ENCODE results near the gene SRRM4.

SRRM4 gene

DNA sequence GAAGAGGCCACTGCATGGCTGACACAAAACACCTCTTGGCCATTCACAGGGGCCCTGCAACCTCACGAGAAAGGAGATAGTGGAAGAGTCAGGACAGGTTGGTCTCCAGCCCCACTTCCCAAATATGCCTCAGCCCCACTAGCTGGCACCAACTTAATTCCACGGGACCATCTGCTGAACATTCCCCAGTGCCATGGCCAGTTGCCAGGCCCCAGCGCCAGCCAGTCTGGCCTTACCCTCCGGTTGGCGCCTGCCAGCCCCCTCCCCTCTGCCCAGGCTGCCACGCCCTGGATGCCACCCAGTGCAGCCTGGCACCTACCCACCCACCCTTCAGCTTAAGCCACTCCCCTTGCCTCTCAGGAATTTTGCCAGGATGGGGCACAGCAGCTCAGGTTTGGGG, 176.2 kb downstream of the SRRM4 start:
- H3K4me3 ChIP-seq (ENCODE audit: low read depth in 1 of 2, low read length in 2 of 2), result no peak overlapping the region

DNA sequence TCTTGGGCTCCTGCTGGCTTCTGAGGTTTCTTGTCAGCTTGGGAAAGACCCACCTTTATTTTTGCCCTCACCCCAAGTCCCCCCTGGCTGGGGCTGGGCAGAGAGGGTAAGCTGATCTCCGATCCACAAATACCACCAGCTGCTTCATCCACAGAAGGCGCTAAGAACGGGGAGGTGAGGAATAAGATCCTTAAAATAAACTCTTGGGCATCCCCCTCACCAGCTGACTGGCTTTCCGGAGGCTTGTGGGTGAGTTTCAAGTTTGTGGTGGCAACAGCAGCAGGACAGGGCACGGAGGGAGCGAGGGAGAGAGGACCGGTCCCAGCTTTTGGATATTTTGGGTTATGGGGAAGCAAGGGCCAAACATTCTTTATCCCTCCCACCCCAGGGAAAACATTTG, 176.6 kb downstream of the SRRM4 start:
- no peaks in the 10 kb centered on the region for H3K4me1 ChIP-seq (ENCODE audit: control insufficient read depth in 1 of 2, insufficient read depth in 2 of 2, low read length in 2 of 2)
- H3K27ac ChIP-seq (ENCODE audit: low read depth, low read length), result no peak overlapping the region
- H3K9me3 ChIP-seq (ENCODE audit: control insufficient read depth in 1 of 2, low read length in 2 of 2), result no peaks in the 10 kb centered on the region
- no peaks in the 10 kb centered on the region for H3K27me3 ChIP-seq (ENCODE audit: control insufficient read depth in 1 of 2, insufficient read depth in 2 of 2, low read length in 2 of 2)
- H3K9ac ChIP-seq (ENCODE audit: low read depth in 1 of 2, low read length in 2 of 2), result no peak overlapping the region
- no peak overlapping the region for H3K4me3 ChIP-seq (ENCODE audit: low read depth in 1 of 2, low read length in 2 of 2)
- no peaks in the 10 kb centered on the region for H3K36me3 ChIP-seq (ENCODE audit: control insufficient read depth in 1 of 2, insufficient read depth in 2 of 2, low read length in 2 of 2)

More for the DNA sequence above, 176.2 kb downstream of the SRRM4 start:
- Histone ChIP-seq H3K27me3 (ENCODE audit: control insufficient read depth in 1 of 2, insufficient read depth in 2 of 2, low read length in 2 of 2) (no peaks in the 10 kb centered on the region), H3K9me3 (ENCODE audit: control insufficient read depth in 1 of 2, low read length in 2 of 2) (no peaks in the 10 kb centered on the region), H3K9ac (ENCODE audit: low read depth in 1 of 2, low read length in 2 of 2) (no peak overlapping the region), H3K27ac (ENCODE audit: low read depth, low read length) (no peak overlapping the region), H3K4me1 (ENCODE audit: control insufficient read depth in 1 of 2, insufficient read depth in 2 of 2, low read length in 2 of 2) (no peaks in the 10 kb centered on the region), H3K36me3 (ENCODE audit: control insufficient read depth in 1 of 2, insufficient read depth in 2 of 2, low read length in 2 of 2) (no peaks in the 10 kb centered on the region)

DNA sequence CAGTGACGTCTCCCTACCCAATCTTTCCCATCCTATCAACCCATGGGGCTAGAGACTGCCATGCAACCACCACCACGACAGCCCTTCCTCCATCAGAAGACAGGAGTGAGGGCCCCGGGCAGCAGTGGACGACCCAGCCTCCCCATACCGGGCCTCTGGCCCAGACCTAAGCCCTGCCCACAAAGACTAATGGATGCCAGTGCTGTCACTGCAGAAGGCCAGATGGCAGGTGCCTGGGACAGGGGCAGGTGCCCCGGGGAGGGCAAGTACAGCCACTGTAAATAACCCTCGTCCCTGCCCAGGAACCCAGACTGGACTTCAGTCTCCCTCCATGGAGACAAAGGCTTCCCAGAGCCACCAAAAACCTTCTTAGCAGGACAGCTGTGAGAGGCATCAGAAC, 177.1 kb downstream of the SRRM4 start:
- H3K9me3 ChIP-seq (ENCODE audit: control insufficient read depth in 1 of 2, low read length in 2 of 2), result no peaks in the 10 kb centered on the region
- H3K4me1 ChIP-seq (ENCODE audit: control insufficient read depth in 1 of 2, insufficient read depth in 2 of 2, low read length in 2 of 2), result no peaks in the 10 kb centered on the region
- no peaks in the 10 kb centered on the region for H3K27me3 ChIP-seq (ENCODE audit: control insufficient read depth in 1 of 2, insufficient read depth in 2 of 2, low read length in 2 of 2)
- H3K9ac ChIP-seq (ENCODE audit: low read depth in 1 of 2, low read length in 2 of 2), result no peak overlapping the region
- H3K4me3 ChIP-seq (ENCODE audit: low read depth in 1 of 2, low read length in 2 of 2), result no peak overlapping the region
- H3K36me3 ChIP-seq (ENCODE audit: control insufficient read depth in 1 of 2, insufficient read depth in 2 of 2, low read length in 2 of 2), result no peaks in the 10 kb centered on the region
- H3K27ac ChIP-seq (ENCODE audit: low read depth, low read length), result no peak overlapping the region

DNA sequence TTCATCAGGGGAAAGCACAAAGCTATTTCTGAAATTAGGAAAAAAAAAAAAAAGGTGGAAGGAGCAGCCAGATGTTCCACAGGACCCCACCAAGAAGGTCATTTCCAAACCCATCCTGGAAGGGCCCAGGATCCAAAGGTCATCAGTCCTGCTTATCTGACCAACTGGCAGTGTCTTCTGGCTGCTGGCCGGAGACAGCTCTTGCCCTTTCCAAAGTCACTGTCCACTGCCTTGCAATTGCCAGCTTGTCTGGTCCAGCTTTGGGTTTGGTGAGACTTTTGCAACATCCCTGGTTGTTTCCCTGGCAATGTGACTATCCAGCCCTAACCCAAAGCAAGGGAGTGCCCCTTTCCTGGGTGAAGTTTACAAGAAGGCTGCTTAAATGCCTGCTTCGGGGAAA, 178.5 kb downstream of the SRRM4 start:
- no peak overlapping the region for H3K27ac ChIP-seq (ENCODE audit: low read depth, low read length)

DNA sequence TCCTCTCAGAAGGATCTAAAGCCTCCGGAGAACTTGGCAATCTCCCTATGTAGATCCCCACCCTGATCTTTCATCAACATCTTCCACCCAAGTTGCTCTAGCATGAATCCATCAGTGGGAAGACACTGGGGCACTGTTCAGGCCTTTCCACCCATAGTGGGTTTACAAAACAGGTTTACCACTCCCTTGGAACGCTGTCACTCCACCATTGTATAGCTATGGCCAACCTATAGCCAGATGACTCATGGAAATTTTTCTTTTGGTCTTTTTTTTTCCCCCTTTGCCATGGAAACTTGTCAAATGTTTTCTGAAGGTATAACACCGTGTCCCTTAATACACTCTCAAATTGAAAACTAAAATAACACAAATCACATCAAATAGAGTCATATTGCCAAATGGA, 186.6 kb downstream of the SRRM4 start:
- H3K9me3 ChIP-seq (ENCODE audit: control insufficient read depth in 1 of 2, low read length in 2 of 2), result no peaks in the 10 kb centered on the region
- no peaks in the 10 kb centered on the region for H3K4me1 ChIP-seq (ENCODE audit: control insufficient read depth in 1 of 2, insufficient read depth in 2 of 2, low read length in 2 of 2)
- no peak overlapping the region for H3K4me3 ChIP-seq (ENCODE audit: low read depth in 1 of 2, low read length in 2 of 2)
- no peak overlapping the region for H3K27ac ChIP-seq (ENCODE audit: low read depth, low read length)
- H3K27me3 ChIP-seq (ENCODE audit: control insufficient read depth in 1 of 2, insufficient read depth in 2 of 2, low read length in 2 of 2), result no peaks in the 10 kb centered on the region
- H3K9ac ChIP-seq (ENCODE audit: low read depth in 1 of 2, low read length in 2 of 2), result no peak overlapping the region
- no peaks in the 10 kb centered on the region for H3K36me3 ChIP-seq (ENCODE audit: control insufficient read depth in 1 of 2, insufficient read depth in 2 of 2, low read length in 2 of 2)

More for the DNA sequence above, 178.5 kb downstream of the SRRM4 start:
- Histone ChIP-seq H3K27me3 (ENCODE audit: control insufficient read depth in 1 of 2, insufficient read depth in 2 of 2, low read length in 2 of 2) (no peaks in the 10 kb centered on the region), H3K9me3 (ENCODE audit: control insufficient read depth in 1 of 2, low read length in 2 of 2) (no peaks in the 10 kb centered on the region), H3K9ac (ENCODE audit: low read depth in 1 of 2, low read length in 2 of 2) (no peak overlapping the region), H3K4me1 (ENCODE audit: control insufficient read depth in 1 of 2, insufficient read depth in 2 of 2, low read length in 2 of 2) (no peaks in the 10 kb centered on the region), H3K36me3 (ENCODE audit: control insufficient read depth in 1 of 2, insufficient read depth in 2 of 2, low read length in 2 of 2) (no peaks in the 10 kb centered on the region), H3K4me3 (ENCODE audit: low read depth in 1 of 2, low read length in 2 of 2) (no peak overlapping the region)

DNA sequence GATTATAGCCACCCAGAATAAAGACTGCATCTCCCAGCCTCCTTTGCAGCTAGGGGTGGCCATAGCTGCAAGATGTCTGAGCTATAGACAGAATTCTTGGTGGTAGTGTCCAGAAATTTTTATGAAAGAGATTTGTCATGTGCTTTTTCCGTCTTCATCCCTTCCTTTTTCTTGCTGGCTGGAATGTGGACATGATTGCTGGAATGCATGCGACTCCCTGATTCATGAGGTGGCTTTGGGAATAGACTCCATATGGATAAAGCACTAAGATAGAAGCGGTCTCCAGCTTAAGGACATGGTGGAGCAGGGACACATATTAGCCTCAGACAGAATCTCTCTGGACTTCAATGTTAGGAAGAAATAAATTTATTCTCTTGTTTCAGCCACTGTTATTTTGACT, 187.4 kb downstream of the SRRM4 start:
- Histone ChIP-seq H3K9me3 (ENCODE audit: control insufficient read depth in 1 of 2, low read length in 2 of 2) (no peaks in the 10 kb centered on the region), H3K27me3 (ENCODE audit: control insufficient read depth in 1 of 2, insufficient read depth in 2 of 2, low read length in 2 of 2) (no peaks in the 10 kb centered on the region), H3K4me1 (ENCODE audit: control insufficient read depth in 1 of 2, insufficient read depth in 2 of 2, low read length in 2 of 2) (no peaks in the 10 kb centered on the region), H3K9ac (ENCODE audit: low read depth in 1 of 2, low read length in 2 of 2) (no peak overlapping the region), H3K36me3 (ENCODE audit: control insufficient read depth in 1 of 2, insufficient read depth in 2 of 2, low read length in 2 of 2) (no peaks in the 10 kb centered on the region), H3K27ac (ENCODE audit: low read depth, low read length) (no peak overlapping the region), H3K4me3 (ENCODE audit: low read depth in 1 of 2, low read length in 2 of 2) (no peak overlapping the region)

DNA sequence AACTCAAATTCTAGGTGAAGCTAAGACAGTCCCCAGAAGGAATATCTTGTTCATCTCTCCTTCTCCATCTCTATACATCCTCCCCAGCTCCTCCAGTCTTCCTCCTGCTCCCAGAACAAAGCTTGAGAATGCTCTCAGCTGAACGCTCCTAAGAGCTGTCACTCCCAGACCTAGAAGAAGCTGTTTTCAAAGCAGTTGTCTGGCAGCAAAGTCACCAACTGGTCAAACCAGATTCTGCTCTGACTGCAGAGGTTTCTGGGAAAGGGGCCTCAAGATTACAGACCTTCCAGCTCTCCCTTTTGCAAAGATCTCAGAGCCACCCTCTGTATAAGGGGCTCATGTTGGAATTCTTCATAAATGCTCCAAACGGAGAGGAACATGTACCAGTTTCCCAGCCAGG, 187.8 kb downstream of the SRRM4 start:
- H3K27ac ChIP-seq (ENCODE audit: low read depth, low read length), result no peak overlapping the region
- no peak overlapping the region for H3K9ac ChIP-seq (ENCODE audit: low read depth in 1 of 2, low read length in 2 of 2)
- H3K9me3 ChIP-seq (ENCODE audit: control insufficient read depth in 1 of 2, low read length in 2 of 2), result no peaks in the 10 kb centered on the region
- H3K36me3 ChIP-seq (ENCODE audit: control insufficient read depth in 1 of 2, insufficient read depth in 2 of 2, low read length in 2 of 2), result no peaks in the 10 kb centered on the region
- no peaks in the 10 kb centered on the region for H3K27me3 ChIP-seq (ENCODE audit: control insufficient read depth in 1 of 2, insufficient read depth in 2 of 2, low read length in 2 of 2)
- no peak overlapping the region for H3K4me3 ChIP-seq (ENCODE audit: low read depth in 1 of 2, low read length in 2 of 2)
- no peaks in the 10 kb centered on the region for H3K4me1 ChIP-seq (ENCODE audit: control insufficient read depth in 1 of 2, insufficient read depth in 2 of 2, low read length in 2 of 2)

DNA sequence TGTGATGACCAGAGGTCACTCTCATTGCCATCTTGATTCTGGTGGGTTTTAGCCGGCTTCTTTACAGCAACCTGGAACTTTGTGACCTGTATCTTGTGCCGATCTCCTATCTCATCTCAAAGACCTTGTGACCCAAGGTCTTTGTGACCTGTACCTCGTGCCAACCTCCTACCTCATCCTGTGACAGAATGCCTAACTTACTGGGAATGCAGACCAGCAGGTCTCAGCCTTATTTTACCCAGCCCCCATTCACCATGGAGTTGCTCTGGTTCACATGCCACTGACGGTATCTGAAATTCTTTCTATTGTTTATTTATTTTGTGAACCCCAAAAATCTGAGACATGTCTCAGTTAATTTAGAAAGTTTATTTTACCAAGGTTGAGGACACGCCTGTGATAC, 189.9 kb downstream of the SRRM4 start:
- Histone ChIP-seq H3K9me3 (ENCODE audit: control insufficient read depth in 1 of 2, low read length in 2 of 2) (no peaks in the 10 kb centered on the region), H3K27me3 (ENCODE audit: control insufficient read depth in 1 of 2, insufficient read depth in 2 of 2, low read length in 2 of 2) (no peaks in the 10 kb centered on the region), H3K36me3 (ENCODE audit: control insufficient read depth in 1 of 2, insufficient read depth in 2 of 2, low read length in 2 of 2) (no peaks in the 10 kb centered on the region), H3K9ac (ENCODE audit: low read depth in 1 of 2, low read length in 2 of 2) (no peak overlapping the region), H3K4me3 (ENCODE audit: low read depth in 1 of 2, low read length in 2 of 2) (no peak overlapping the region), H3K27ac (ENCODE audit: low read depth, low read length) (no peak overlapping the region), H3K4me1 (ENCODE audit: control insufficient read depth in 1 of 2, insufficient read depth in 2 of 2, low read length in 2 of 2) (no peaks in the 10 kb centered on the region)

DNA sequence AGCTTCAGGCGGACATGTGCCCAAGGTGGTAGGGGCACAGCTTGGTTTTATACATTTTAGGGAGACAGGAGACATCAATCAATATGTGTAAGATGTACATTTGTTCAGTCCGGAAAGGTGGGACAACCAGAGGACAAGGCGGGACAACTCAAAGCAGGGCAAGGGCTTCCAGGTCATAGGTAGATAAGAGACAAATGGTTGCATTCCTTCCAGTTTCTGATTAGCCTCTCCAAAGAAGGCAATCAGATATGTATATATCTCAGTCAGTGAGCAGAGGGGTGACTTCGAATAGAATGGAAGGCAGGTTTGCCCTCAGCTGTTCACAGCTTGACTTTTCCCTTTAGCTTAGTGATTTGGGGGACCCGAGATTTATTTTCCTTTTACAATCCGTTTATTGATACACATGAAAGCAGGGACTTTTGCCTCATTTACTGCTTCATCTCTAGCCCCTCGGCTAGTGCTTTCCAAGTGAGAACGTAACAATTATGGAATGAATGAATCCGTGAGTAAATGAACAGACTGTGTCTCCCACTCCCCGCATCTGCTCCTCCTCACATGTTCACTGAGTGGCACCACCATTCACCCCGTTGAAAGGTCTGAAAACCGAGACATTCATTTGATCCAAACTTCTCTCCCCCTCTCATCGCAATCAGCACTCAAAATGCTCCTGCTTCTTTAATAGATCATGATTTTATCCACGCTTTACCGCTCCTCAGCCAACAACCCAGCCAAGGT, 190.5 kb downstream of the SRRM4 start:
- no peaks in the 10 kb centered on the region for H3K36me3 ChIP-seq (ENCODE audit: control insufficient read depth in 1 of 2, insufficient read depth in 2 of 2, low read length in 2 of 2)
- H3K27me3 ChIP-seq (ENCODE audit: control insufficient read depth in 1 of 2, insufficient read depth in 2 of 2, low read length in 2 of 2), result no peaks in the 10 kb centered on the region
- H3K9me3 ChIP-seq (ENCODE audit: control insufficient read depth in 1 of 2, low read length in 2 of 2), result no peaks in the 10 kb centered on the region
- H3K4me1 ChIP-seq (ENCODE audit: control insufficient read depth in 1 of 2, insufficient read depth in 2 of 2, low read length in 2 of 2), result no peaks in the 10 kb centered on the region
- H3K4me3 ChIP-seq (ENCODE audit: low read depth in 1 of 2, low read length in 2 of 2), result no peak overlapping the region
- H3K27ac ChIP-seq (ENCODE audit: low read depth, low read length), result no peak overlapping the region
- H3K9ac ChIP-seq (ENCODE audit: low read depth in 1 of 2, low read length in 2 of 2), result no peak overlapping the region

DNA sequence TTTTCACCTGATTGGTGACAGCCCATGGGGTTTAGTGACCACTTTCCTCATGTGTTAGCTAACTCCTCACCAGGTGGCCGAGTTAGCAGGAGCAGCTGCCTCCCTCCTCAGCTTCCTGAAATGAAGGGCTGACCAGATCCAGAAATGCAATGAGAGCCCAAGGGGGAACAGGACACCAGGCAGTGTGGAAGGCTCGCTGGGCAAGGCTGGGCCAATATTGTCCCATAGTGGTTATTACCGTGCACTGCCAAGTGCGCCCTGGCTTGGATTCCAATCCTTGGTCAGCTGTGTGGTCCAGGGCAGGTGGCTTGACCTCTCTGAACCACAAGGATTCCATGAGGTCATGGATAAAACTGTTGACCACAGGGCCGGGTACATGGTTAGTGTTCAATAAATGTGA, 193.7 kb downstream of the SRRM4 start:
- no peak overlapping the region for H3K9ac ChIP-seq (ENCODE audit: low read depth in 1 of 2, low read length in 2 of 2)
- H3K36me3 ChIP-seq (ENCODE audit: control insufficient read depth in 1 of 2, insufficient read depth in 2 of 2, low read length in 2 of 2), result no peaks in the 10 kb centered on the region
- H3K4me3 ChIP-seq (ENCODE audit: low read depth in 1 of 2, low read length in 2 of 2), result no peak overlapping the region
- no peaks in the 10 kb centered on the region for H3K9me3 ChIP-seq (ENCODE audit: control insufficient read depth in 1 of 2, low read length in 2 of 2)
- no peaks in the 10 kb centered on the region for H3K4me1 ChIP-seq (ENCODE audit: control insufficient read depth in 1 of 2, insufficient read depth in 2 of 2, low read length in 2 of 2)
- no peaks in the 10 kb centered on the region for H3K27me3 ChIP-seq (ENCODE audit: control insufficient read depth in 1 of 2, insufficient read depth in 2 of 2, low read length in 2 of 2)
- no peak overlapping the region for H3K27ac ChIP-seq (ENCODE audit: low read depth, low read length)
